HG03520 (cell line): Measurements from ENCODE around the gene PPP2R3A.
"Not testable (repeated sequence)": the region's sequence is repeated elsewhere in the genome, so short reads cannot be mapped to it uniquely, and the experiment has no call there.

Source experiments
- ATAC-seq: cut with Tn5 transposase; IDR thresholded peaks from one replicate; pipeline ENCODE4 v1.9.1; 2021; ENCODE audit warnings: mild to moderate bottlenecking, moderate library complexity; ENCODE audit not compliant: unreplicated experiment

Gene PPP2R3A

DNA sequence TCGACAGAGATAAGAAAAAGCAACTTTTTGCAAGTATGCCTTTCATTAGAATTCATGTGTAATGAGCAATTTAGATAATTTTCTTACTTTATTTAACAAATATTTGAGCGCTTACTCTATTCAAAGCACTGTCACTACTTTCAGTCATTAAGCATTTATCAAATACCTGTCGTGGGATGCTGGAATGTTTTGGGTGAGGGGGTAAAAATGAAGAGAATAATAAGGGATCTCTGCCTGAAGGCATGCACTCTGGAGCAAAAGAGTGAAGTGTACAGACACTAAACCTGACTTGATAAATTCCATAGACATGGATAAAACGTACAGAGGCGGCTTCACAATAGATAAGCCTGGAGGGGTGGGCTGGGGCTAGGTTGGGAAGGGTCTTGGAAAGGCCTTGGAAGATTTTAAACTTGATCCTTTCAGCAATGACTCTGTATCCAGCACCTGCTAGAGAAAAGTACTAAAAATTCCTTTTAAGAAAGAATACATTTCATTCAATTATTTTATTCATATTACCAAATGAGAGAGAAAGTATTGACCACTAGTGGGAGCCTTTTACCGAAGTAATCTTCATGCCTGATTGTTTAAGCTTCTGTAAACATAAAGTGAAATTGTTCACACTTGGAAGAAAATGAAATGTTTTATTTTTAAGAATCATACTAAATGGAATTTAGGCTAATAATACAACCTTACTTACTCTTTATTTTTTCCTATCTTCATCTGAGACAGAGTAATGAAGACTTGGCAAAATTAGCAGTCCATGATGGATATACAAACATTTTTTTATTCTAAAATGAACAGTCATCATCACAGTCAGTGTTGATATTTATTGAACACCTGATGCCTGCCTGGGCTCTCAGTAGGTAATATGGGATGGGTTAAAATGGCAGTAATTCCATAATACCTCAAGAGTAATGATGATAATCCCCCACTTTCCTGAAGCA, 113.2 kb downstream of the PPP2R3A start:
- ATAC-seq, result no peak

DNA sequence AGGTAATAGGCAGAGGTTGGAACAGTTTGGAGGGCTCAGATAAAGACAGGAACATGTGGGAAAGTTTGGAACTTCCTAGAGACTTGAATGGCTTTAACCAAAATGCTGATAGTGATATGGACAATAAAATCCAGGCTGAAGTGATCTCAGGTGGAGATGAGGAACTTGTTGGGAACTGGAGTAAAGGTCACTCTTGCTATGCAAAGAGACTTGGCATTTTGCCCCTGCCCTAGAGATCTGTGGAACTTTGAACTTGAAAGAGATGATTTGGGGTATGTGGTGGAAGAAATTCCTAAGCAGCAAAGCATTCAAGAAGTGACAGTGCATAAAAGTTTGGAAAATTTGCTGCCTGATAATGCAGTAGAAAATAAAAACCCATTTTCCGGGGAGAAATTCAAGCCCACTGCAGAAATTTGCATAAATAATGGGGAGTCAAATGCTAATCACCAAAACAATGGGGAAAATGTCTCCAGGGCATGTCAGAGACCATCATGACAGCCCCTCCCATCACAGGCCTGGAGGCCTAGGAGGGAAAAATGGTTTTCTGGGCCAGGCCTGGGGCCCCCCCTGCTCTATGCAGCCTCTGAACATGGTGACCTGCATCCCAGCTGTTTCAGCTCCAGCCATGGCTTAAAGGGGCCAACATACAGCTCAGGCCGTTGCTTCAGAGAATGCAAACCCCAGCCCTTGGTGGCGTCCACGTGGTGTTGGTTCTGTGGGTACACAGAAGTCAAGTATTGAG, 118.3 kb downstream of the PPP2R3A start:
- ATAC-seq, result not testable (repeated sequence)

DNA sequence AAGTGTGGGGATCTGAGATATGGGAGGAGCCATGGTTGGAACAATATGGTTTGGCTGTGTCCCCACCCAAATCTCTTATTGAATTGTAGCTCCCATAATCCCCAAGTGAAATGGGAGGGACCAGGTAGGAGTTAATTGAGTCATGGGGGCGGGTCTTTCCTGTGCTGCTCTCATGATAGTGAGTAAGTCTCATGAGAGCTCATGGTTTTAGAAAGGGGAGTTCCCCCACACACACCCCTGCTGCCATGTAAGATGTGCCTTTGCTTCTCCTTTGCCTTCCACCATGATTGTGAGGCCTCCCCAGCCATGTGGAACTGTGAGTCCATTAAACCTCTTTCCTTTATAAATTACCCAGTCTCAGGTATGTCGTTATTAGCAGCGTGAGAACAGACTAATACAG, 119.5 kb downstream of the PPP2R3A start:
- ATAC-seq, result not testable (repeated sequence)

DNA sequence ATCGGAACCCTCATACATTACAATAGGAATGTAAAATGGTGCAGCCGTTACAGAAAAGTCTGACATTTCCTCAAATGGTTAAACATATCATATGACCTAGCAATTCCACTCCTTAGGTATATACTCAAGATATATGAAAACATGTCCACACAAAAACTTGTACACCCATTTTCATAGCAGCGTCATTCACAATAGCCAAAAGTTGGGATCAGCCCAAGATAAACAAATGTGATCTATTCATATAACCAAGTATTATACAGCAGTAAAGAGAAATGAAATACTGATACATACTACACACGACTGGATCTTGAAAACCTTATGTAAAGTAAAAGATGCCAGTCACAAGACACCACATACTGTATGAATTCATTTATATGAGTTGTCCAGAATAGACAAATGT, 128.2 kb downstream of the PPP2R3A start:
- no peak for ATAC-seq

DNA sequence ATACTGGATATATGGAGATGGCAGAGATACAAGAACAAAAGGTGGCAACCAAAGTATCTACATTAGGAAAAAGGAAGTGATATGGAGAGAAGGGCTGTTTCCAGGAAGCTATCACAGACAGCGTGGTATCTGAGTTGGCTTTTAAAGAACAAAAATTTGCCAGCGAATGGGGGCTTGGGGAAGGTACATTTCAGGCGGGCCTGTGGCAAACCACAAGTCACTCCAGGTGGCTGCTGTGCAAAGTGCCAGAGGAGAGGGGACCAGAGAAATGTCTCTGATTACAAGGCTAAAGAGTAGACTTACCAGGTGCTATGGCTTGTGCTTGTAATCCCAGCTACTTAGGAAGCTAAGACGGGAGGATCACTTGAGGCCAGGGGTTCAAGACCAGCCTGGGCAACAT, 139.5 kb downstream of the PPP2R3A start:
- no peak for ATAC-seq

DNA sequence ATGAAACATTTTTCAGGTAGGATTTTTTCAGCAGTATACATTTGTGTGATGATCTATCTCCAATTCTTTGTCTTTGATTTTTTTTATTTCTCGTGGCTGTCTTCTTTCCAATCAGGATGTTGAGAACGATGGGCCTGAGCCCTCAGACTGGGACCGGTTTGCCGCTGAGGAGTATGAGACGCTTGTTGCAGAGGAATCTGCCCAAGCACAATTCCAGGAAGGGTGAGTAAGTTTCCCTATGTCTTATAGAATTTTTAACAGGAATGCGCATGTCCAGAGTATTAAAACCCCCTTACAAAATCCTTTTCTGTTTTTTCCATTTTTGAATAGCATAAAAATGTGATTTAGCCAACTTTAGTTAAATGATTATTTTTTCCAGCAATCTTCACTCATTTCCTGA, 140.6 kb downstream of the PPP2R3A start:
- no peak for ATAC-seq

DNA sequence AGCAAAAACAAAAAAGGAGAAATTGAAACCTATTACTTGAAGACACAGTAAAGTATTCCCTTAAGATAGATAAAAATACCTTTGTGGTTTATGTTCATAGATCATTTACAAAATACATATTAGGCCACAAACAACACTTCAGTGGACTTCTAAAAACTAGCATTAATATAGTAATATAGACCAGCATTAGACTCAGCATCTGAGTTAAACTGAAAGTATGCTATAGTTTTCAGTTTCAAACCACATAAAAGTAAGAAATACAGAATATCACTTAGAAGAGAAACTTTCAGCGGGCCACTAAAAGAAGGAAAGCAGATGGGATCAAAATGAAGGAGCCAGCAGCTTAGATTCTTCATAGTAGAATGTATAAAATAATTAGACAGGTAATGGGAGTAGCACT, 144.0 kb downstream of the PPP2R3A start:
- peak; percentile 93 for ATAC-seq

DNA sequence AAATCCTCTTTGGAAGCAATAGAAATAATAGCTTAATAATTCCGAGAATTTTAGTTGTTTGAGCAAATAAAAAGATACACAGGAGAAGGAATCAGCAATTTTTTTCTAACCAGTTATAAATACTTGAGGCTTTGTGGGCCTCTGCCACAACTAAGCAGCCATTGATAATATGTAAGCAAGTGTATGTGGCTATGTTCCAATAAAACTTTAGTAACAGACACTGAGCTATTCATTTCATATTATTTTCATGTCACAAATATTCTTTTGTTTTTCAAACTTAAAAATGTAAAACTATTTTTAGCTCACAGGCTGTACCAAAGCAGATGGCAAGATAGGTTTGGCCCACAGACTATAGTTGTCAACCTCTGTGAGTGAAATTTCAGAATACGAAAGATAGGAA, 145.0 kb downstream of the PPP2R3A start:
- ATAC-seq, result no peak

DNA sequence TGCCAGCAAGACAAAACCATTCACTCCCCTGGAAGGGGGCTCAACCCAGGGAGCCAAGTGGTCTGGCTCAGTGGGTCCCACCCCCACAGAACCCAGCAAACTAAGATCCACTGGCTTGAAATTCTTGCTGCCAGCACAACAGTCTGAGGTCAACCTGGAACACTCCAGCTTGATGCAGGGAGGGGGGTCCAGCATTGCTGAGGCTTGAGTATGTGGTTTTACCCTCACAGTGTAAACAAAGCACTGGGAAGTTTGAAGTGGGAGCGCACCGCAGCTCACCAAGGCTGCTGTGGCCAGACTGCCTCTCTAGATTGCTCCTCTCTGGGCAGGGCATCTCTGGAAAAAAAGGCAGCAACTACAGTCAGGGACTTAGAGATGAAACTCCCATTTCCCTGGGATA, 148.9 kb downstream of the PPP2R3A start:
- ATAC-seq, result no peak

DNA sequence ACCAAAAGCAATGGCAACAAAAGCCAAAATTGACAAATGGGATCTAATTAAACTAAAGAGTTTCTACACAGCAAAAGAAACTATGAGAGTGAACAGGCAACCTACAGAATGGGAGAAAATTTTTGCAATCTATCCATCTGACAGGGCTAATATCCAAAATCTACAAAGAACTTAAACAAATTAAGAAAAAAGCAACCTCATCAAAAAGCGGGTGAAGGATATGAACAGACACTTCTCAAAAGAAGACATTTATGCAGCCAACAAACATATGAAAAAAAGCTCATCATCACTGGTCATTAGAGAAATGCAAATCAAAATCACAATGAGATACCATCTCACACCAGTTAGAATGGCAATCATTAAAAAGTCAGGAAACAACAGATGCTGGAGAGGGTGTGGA, 153.8 kb downstream of the PPP2R3A start:
- not testable (repeated sequence) for ATAC-seq

DNA sequence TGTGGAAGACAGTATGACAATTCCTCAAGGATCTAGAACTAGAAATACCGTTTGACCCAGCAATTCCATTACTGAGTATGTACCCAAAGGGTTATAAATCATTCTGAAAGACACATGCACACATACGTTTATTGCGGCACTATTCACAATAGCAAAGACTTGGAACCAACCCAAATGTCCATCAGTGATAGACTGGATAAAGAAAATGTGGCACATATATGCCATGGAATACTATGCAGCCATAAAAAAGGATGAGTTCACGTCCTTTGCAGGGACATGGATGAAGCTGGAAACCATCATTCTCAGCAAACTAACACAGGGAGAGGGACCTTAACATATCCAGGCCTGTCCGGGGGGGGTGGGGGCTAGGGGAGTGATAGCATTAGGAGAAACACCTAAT, 154.3 kb downstream of the PPP2R3A start:
- not testable (repeated sequence) for ATAC-seq

DNA sequence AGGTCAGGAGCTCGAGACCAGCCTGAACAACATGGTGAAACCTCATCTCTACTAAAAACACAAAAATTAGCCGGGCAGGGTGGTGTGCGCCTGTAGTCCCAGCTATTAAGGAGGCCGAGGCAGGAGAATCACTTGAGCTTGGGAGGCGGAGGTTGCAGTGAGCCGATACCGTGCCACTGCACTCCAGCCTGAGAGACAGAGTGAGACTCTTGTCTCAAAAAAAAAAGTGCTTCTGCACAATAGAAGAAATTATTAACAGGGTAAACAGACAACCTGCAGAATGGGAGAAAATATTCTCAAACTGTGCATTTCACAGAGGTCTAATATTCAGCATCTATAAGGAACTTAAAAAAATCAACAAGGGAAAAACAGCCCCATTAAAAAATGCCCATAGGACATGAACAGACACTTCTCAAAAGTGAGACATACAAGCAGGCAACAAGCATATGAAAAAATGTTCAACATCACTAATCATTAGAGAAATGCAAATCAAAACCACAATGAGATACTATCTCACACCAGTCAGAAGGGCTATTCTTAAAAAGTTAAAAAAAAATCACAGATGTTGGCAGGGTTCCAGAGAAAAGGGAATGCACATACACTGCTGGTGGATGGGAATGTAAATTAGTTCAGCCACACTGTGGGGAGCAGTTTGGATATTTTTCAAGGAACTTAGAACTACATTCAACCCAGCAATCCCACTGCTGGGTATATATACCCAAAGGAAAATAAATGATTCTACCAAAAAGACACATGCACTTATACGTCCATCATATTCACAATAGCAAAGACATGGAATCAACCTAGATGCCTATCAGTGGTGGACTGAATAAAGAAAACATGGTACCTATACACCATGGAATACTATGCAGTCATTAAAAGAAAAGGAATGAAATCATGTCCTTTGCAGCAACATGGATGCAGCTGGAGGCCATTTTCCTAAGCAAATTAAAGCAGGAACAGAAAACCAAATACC, 155.1 kb downstream of the PPP2R3A start:
- ATAC-seq, result peak; percentile 66

DNA sequence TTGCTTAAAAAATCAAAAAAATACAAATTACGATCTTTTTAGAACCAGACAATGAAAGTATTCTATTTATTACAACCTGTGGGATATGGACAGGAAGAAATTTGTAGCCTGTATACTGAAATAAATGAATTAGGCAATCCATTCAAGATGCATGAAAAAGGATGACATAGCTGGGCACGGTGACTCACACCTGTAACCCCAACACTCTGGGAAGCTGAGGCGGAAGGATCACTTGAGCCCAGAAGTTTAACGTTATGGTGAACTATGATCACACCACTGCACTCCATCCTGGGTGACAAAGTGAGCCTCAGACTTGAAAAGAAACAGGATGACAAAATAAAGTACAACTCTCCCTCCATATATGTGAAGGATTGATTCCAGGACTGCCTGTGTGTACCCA, 156.5 kb downstream of the PPP2R3A start:
- no peak for ATAC-seq

DNA sequence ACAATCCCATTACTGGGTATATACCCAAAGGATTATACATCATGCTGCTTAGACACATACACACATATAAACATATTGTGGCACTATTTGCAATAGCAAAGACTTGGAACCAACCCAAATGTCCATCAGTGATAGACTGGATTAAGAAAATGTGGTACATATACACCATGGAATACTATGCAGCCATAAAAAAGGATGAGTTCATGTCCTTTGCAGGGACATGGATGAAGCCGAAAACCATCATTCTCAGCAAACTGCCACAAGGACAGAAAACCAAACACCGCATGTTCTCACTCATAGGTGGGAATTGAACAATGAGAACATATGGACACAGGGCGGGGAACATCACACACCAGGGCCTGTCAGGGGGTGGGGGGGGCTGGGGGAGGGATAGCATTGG, 166.1 kb downstream of the PPP2R3A start:
- ATAC-seq, result not testable (repeated sequence)

DNA sequence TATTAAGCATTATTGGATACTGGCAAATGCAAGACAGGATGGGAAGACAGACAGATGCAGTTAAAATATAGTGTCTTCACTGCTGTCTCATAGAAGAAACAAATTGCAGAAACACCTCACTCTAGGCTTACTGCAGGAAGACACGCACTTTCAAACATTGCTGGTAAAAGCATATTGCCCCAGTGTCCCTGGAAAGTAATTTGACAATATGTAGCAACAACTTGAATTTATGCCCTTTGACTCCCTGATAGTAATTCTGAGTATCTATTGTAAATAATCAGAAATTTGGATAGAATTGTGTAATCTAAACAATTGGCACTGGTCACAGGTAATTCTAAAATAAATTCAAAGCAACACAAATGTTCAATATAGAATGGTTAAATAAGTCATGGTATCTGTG, 168.6 kb downstream of the PPP2R3A start:
- no peak for ATAC-seq

DNA sequence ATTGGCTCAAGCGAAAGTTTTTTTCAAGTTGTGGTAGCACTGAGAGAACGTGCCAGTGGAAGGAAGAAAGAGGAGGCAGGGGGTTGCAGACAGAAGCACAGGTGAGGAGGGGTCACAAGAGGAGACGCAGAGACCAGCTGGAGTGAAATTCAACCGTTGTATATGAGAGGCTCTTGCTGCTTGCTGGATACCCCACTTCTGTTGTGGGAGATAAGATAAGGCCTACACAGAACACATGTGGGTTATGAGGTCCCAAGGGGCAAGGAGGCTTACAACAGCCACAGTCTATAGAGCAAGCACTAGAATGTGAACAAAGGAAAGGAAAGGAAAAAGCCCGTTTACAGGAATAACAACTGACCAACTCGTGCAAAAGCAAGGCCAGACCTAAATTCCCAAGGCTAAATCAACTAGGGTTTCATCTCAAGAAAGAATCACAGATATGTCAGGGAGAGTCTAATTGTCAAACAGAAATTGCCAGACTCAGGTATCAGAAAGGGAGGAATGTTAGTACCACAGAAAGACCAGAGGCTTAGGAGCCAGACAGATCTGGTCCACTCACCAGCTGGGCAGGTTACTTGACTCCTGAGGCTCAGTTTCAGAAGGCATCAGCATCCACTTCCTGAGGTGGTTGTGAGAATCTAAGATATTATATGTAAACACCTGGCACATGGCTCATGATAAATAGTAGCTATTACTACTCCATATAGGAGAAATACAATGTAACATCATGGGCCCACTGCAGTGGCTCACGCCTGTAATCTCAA, 169.7 kb downstream of the PPP2R3A start:
- no peak for ATAC-seq

DNA sequence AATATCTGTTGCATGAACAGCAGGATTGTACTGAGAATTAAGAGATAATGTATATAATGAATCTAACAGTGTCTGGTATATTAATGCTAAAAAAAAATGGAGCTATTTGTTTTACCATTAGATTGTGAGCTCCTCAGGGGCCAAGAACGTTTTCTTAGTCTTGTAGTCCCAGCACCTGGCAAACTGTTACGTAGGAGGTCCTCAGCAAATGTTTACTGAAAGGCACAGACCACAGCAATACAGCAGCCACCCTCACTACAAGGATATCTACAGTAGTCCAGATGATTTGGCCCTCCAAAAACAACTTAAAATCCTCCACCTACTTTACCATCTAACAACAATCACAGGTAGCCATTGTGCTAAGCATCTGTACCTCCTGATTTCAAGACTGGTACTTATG, 170.9 kb downstream of the PPP2R3A start:
- no peak for ATAC-seq

DNA sequence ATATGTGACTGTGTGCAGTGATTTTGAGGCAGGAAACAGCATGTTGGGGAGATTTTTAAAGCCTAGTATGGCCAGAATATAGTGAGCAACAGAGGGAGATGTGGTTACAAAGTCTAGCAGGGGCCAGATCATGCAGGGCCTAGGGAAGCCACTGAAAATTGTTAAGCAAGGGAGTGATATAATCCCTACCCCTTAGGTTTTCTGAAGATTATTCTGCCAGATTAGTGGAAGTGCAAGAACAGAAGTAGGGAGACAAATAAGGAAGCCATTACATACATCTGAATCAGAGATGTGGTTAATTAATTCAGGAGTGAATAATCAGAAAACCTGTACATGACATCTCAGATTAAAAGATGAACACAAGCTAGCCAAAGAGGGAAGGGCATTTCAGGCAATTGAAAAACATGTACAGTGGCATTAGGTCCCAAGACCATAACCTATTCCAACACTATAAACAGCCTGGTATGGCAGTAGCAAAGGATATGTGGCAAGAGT, 175.8 kb downstream of the PPP2R3A start:
- no peak for ATAC-seq

DNA sequence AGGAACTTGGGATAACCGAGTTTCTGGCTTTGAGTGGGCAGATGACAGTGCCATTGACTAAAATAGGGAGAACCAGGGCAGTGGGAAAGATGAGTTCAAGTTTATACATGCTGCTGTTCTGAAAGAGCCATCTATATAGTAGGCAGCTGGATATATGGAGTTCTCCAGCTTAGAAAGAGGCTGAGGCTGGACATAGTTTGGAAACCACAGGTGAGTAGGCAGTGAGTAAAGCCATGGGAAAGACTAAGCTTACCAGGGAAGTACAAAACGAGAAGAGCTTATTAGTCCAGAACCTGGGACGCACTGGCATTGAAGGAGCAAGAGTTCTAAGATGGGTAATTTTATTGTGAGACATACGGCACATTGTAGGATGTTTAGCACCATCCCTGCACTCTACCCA, 176.4 kb downstream of the PPP2R3A start:
- no peak for ATAC-seq

DNA sequence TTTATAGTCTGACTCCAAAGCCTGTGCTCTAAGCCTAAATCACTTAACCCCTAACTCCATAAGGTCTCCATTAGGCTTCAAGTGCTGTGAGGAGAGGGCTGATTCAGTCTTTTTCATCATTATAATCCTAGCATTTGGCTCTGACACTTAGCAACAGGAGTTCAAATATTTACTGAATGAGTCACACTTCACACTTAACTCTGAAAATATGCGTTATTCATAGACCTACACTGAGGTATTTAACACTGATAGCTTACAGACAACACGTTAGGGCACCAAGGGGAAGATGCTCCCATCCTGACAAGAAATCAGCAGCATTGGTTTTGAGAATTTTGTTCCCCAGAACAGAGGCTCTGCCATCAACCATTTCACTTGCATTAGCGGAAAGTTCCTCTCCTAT, 177.1 kb downstream of the PPP2R3A start:
- ATAC-seq, result no peak
